DMS79 treated with DMSO at 0.1 percent for 48 hours (cell line): ENCODE results near the gene ARID5B.
A peak's percentile ranks its signal among the peaks of the same experiment; 100 is the strongest.
"Not testable (repeated sequence)": the region's sequence is repeated elsewhere in the genome, so short reads cannot be mapped to it uniquely, and the experiment has no call there.

Experiments
- DNase-seq: peaks from one replicate; lab custom pipeline; 2025; lab: John Stamatoyannopoulos, UW

Gene ARID5B, protein sequence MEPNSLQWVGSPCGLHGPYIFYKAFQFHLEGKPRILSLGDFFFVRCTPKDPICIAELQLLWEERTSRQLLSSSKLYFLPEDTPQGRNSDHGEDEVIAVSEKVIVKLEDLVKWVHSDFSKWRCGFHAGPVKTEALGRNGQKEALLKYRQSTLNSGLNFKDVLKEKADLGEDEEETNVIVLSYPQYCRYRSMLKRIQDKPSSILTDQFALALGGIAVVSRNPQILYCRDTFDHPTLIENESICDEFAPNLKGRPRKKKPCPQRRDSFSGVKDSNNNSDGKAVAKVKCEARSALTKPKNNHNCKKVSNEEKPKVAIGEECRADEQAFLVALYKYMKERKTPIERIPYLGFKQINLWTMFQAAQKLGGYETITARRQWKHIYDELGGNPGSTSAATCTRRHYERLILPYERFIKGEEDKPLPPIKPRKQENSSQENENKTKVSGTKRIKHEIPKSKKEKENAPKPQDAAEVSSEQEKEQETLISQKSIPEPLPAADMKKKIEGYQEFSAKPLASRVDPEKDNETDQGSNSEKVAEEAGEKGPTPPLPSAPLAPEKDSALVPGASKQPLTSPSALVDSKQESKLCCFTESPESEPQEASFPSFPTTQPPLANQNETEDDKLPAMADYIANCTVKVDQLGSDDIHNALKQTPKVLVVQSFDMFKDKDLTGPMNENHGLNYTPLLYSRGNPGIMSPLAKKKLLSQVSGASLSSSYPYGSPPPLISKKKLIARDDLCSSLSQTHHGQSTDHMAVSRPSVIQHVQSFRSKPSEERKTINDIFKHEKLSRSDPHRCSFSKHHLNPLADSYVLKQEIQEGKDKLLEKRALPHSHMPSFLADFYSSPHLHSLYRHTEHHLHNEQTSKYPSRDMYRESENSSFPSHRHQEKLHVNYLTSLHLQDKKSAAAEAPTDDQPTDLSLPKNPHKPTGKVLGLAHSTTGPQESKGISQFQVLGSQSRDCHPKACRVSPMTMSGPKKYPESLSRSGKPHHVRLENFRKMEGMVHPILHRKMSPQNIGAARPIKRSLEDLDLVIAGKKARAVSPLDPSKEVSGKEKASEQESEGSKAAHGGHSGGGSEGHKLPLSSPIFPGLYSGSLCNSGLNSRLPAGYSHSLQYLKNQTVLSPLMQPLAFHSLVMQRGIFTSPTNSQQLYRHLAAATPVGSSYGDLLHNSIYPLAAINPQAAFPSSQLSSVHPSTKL

DNA sequence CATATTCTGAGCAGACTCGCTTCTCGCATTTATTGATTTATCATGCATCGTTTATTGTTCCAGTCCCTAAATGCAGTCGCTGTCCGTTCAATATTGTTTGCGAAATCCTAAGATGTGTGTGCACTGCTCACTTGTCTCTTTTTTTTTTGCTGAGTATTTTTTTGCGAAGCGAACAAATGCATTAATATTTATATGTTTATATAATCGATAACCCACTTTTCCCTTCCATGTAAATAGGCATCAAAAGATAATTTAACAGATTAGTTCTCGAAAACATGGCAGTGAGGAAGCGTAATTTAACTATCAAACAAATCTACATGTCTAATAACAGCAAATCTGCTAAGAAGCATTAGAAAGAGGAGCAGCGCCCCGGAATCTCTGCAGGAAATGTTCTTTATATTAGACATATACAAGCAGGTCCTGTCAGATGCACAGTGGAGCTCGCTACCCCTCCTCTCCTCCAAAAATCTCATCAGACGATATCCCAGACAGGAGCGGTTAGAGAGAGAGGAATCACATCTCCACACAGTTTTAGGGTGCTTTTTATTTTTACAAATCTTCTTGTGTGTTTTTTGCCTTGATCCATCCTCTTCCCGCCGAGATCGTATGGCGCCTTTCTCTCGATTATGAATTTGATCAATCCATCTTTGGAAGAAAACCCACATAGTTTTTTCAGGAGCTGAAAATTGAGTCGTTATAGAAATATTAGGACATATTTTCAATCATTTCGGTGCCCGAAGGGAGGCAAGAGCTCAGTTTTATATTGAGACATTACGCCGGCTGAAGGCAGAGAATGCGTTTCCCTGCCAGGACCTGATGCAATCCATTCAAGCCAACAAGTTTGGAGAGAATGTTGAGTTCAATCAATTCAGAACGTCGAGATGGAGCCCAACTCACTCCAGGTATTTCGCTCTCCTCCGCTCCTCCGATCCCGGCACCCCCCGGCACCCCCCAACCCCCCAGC is at the start of gene ARID5B:
TSS of gene ARID5B (plus strand) at position 871 of the 964 bp plus-strand sequence. CDS start at position 882, 11 bp downstream.
- peak; percentile 3 for DNase-seq

DNA sequence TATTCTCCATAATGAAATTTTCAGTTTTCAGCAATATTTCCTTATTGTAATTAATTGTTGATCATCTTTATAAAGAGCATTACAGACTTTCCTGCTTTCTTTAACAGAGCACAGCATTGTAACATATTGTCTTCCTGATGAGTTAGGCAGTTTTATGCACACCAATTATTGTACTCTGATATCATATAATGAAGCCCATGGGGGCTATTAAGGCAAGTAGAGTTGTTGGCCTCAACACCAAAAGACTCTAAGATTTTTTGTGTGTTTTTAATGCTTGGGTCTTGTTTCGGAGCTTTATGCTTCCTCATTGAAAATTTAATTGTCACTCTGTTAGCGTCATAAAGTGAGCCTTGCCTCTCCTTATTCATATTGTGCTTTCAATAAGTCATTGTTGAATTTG is 49.2 kb upstream of the ARID5B start:
- DNase-seq: no peak

DNA sequence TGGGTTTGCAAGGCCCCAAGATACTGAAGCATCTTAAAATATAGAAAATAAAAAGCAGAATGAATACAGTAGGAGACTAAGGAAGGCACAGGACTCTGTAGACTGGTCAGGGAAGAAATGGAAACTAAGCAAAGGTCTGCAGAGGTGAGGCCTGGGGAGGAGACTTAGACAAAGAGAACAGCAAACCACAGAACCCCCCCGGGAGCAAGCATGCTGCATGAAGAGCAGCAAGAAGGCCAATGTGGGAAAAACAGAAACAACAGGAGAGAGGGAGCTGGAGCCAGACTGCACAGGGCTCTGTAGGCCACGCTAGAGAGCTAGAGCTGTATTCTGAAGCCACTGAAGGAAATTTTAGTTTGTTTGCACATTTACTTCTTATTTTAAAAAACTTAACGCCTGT is 45.7 kb upstream of the ARID5B start:
- DNase-seq: no peak

DNA sequence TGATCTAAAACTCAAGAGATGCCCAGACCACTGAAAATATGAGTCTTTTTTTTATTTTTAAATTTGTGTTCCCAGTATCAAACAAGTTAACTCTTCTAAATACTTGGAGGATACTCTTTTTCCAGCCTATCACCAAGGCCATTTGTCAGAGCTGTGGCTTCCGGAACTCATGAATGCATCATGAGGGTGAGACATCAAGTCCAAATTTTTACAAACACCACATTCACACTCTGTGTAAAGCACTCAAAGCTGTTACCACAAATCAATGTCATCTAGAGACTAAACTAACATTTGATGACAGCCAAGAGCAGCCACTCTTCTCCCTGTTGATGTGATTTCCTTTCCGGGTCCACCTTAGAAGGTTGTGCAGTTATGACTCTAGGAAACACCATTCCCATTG is 43.8 kb upstream of the ARID5B start:
- DNase-seq: no peak

GRCh38 chr10:61859786-61860185 is 41.7 kb upstream of the ARID5B start:
- DNase-seq: no peak

GRCh38 chr10:61860964-61861758 is 40.3 kb upstream of the ARID5B start:
- no peak for DNase-seq

- no peak for DNase-seq
Observed at GRCh38 chr10:61863981-61864380, 37.5 kb upstream of the ARID5B start.

DNA sequence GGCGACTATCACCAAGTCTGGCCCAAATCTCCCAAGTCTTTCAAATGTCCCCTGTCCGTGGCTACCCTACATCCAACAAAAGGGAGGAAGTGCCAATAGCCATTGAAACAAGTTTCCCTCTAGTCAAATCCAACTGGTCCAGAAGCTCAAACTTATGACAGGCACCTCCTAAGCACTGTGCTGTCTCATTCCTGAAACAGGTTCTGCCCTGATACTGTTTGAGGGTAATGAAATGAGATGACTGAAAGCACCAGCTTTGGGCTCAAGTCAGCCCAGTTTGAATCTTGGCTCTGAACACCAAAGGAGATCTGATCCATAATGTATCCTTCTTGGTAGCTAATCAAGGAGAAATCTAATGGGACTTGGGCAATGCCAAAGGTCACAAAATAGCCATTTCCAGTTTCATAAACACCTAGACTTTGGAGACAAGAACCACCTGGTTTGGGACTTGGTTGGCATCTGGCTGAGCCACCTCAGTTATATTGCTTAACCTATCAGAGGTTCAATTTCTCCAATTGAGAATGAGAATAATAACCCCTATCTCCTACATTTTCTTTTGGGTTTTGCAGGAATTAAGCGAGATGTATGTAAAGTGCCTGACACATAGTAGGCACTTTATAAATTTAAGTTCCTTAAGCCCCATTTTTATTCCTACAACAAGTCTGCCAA is 34.7 kb upstream of the ARID5B start:
- DNase-seq: no peak

DNA sequence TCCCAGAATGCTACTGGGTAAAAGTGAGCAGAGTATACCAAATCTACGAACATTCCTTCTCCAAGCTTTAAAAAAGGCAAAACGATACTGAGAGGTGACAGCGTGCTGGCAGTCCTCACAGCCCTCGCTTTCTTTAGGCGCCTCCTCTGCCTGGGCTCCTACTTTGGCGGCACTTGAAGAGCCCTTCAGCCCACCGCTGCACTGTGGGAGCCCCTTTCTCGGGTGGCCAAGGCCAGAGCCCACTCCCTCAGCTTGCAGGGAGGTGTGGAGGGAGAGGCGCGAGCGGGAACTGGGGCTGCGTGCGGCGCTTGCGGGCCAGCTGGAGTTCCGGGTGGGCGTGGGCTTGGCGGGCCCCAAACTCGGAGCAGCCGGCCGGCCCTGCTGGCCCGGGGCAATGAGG is 34.1 kb upstream of the ARID5B start:
- not testable (repeated sequence) for DNase-seq

- not testable (repeated sequence) for DNase-seq
Observed at GRCh38 chr10:61867817-61868216, 33.7 kb upstream of the ARID5B start.

DNA sequence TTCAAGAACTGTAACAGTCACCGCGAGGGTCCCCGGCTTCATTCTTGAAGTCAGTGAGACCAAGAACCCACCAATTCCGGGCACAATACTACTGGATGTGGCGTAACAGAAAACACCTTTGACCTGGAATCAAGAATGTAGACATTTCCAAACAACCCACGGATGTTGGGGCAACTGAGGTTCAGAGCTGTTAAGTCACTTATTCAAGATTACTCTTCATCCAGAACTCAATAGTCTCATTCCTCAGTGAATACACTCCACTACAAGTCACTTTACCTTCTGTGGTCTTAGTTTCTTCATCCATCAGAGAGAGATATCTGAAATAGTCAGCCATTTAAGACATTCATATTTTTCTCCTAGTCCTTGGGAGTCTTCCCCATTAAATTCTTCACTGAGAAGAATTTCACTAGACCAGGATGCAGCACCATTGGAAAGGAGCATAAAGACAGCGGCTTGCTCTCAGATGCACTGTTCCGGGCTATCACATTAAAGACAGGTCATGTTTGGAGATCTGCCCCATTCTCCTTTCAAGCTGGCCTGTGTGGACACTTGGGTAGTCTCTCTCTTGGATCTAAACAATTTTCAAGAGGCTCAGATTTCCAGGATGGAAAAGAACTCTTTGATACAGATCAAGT is 32.3 kb upstream of the ARID5B start:
- DNase-seq: no peak

- no peak for DNase-seq
Observed at GRCh38 chr10:61869774-61870525, 31.5 kb upstream of the ARID5B start.

DNA sequence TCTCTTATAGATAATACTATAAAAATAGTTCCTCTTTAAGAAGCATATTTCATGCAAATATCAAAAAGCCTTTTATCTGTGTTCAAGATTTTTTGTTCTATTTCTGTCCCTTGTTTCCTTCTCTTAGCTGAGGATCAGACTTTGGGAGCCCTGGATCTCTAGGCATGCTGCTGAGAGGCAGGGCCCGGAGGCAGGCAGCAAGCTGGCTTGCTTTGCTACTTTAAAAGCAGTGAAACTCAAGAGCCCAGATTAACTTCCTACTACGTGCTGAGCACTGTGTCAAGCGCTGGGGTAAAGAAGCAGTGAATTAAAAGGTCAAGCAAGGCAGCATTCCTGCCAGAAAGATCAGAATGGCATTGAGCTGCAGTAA is 31.0 kb upstream of the ARID5B start:
- DNase-seq: no peak

DNA sequence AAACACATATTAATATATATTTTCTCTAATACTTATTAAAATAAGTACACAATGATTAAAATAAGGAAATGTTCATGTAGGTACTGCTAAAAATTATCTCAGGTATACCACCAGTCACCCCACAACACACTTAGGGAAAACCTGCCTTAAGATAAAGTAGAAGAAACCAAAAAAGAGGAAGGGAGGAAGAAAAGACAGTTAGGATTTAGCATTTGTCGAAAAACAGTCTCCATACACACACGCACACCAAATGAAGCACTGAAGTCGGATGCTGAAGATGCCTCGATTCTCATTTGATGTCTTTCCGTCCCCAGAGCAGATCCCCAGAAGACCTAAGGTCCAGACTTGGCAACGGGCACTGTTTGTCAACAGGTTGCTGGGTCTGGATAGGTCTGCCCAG is 30.0 kb upstream of the ARID5B start:
- DNase-seq: no peak

GRCh38 chr10:61877887-61878739 is 23.4 kb upstream of the ARID5B start:
- no peak for DNase-seq

DNA sequence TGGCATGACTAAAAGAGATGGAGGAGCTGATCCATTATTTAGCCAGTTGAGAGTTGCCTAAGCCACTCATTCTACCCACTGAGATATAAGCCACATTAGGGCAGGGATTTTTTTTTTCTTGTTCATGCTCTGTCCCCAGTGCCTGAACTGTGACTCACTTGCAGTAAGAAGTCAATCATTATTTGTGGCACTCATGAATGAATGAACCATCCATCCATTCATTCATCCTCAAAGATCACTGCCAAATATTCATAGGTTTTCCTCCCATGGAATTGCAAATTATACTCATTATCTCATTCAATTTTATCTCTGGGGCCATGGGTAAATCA is 22.8 kb upstream of the ARID5B start:
- DNase-seq: no peak

GRCh38 chr10:61882621-61883370 is 18.7 kb upstream of the ARID5B start:
- no peak for DNase-seq
